Measurements from ENCODE around the gene CRBN.

DNA sequence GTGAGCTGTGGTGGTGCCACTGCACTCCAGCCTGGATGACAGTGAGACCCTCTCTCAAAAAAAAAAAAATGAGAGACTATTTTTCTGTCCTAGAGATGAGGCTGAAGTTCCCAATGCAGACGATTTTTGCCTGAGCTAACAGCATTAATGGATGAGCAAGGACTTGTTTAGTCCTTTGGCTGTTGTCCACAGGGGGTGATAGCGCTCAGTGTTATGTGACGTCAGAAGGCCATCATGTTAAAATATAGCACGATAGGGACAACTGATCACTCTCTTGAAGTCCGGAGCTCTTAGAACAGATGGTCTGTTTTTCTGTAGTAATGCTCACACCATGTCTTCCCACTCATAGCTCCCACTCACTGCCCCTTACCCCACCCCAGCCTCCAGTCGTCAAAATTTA, 46.0 kb downstream of the CRBN start:
- TF ChIP-seq, protein P1, sequence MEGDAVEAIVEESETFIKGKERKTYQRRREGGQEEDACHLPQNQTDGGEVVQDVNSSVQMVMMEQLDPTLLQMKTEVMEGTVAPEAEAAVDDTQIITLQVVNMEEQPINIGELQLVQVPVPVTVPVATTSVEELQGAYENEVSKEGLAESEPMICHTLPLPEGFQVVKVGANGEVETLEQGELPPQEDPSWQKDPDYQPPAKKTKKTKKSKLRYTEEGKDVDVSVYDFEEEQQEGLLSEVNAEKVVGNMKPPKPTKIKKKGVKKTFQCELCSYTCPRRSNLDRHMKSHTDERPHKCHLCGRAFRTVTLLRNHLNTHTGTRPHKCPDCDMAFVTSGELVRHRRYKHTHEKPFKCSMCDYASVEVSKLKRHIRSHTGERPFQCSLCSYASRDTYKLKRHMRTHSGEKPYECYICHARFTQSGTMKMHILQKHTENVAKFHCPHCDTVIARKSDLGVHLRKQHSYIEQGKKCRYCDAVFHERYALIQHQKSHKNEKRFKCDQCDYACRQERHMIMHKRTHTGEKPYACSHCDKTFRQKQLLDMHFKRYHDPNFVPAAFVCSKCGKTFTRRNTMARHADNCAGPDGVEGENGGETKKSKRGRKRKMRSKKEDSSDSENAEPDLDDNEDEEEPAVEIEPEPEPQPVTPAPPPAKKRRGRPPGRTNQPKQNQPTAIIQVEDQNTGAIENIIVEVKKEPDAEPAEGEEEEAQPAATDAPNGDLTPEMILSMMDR (IDR thresholded peaks at IDR 0.05; ENCODE audit: poor library complexity, severe bottlenecking), result no peak
- TF ChIP-seq RAD21 (conservative IDR thresholded peaks at IDR 0.05), result no peak
- TF ChIP-seq, protein P2, sequence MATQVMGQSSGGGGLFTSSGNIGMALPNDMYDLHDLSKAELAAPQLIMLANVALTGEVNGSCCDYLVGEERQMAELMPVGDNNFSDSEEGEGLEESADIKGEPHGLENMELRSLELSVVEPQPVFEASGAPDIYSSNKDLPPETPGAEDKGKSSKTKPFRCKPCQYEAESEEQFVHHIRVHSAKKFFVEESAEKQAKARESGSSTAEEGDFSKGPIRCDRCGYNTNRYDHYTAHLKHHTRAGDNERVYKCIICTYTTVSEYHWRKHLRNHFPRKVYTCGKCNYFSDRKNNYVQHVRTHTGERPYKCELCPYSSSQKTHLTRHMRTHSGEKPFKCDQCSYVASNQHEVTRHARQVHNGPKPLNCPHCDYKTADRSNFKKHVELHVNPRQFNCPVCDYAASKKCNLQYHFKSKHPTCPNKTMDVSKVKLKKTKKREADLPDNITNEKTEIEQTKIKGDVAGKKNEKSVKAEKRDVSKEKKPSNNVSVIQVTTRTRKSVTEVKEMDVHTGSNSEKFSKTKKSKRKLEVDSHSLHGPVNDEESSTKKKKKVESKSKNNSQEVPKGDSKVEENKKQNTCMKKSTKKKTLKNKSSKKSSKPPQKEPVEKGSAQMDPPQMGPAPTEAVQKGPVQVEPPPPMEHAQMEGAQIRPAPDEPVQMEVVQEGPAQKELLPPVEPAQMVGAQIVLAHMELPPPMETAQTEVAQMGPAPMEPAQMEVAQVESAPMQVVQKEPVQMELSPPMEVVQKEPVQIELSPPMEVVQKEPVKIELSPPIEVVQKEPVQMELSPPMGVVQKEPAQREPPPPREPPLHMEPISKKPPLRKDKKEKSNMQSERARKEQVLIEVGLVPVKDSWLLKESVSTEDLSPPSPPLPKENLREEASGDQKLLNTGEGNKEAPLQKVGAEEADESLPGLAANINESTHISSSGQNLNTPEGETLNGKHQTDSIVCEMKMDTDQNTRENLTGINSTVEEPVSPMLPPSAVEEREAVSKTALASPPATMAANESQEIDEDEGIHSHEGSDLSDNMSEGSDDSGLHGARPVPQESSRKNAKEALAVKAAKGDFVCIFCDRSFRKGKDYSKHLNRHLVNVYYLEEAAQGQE (IDR thresholded peaks at IDR 0.05; ENCODE audit: borderline replicate concordance), result no peak
- TF ChIP-seq TAF1 (IDR thresholded peaks at IDR 0.05; ENCODE audit: low read depth), result no peak

All from neural cell (in vitro differentiated cells).